Measurements from ENCODE around the gene VAV2. TPM values are rescaled to one million over a fixed set of nuclear protein-coding genes. Genes with fewer than 3 reads are reported as not detected.
A peak's percentile ranks its signal among the peaks of the same experiment; 100 is the strongest.

The VAV2 gene
- total and polyA plus RNA-seq, 12 donors: 2.9 to 7.1 (median 5.0) TPM

DNA sequence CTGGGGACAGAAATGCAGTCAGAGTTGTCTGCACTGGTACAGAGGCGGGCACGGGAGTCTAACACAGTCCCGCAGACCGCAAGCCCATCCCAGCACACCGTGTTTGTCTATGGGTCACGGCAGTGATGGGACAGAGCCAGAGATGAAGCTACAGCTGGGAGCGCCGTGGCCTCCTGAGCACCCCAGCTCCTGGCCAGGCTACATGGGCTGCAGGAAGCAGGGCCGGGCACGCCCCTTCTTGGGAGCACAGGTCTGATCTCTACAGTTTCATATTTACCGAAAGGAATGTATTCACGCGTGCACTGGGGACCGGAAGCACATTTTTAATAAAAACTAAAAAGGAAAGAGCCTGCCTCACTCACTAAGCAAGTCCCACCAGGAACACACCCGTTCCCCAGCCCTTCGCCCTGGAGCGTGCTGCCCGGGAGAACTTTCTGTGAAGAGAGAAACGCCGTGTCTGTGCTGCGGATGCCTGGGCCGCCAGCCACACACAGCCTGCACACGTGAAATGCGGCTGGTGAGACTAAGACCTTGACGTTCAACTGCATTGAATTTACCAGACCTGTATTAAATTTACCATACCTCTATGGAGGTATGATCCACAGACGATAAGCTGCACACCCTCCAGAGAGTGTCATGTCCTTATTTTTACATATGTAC is 81.1 kb downstream of the VAV2 start:
- Histone ChIP-seq H3K4me1 (peaks cover 0 to 6% (median 0%) of the 10 kb centered on the region in 9 donors), H3K36me3 (no peaks in the 10 kb centered on the region), H3K9me3 (no peaks in the 10 kb centered on the region), H3K4me3 (no peak overlapping the region), H3K27me3 (no peaks in the 10 kb centered on the region), H3K27ac (no peak overlapping the region)
- intact Hi-C loops (cut with DNase I): loop anchor here in 1 of 10 donors (10.0 kb wide), 1 partner anchor 66 kb away; no protein-coding TSS in a partner anchor
- no peak for DNase-seq
- TF ChIP-seq, protein P1, sequence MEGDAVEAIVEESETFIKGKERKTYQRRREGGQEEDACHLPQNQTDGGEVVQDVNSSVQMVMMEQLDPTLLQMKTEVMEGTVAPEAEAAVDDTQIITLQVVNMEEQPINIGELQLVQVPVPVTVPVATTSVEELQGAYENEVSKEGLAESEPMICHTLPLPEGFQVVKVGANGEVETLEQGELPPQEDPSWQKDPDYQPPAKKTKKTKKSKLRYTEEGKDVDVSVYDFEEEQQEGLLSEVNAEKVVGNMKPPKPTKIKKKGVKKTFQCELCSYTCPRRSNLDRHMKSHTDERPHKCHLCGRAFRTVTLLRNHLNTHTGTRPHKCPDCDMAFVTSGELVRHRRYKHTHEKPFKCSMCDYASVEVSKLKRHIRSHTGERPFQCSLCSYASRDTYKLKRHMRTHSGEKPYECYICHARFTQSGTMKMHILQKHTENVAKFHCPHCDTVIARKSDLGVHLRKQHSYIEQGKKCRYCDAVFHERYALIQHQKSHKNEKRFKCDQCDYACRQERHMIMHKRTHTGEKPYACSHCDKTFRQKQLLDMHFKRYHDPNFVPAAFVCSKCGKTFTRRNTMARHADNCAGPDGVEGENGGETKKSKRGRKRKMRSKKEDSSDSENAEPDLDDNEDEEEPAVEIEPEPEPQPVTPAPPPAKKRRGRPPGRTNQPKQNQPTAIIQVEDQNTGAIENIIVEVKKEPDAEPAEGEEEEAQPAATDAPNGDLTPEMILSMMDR (IDR thresholded peaks at IDR 0.05): no peak
- ATAC-seq: no peak
- 79 to 83% methylated on average over 26 of the region's 26 CpGs for WGBS, 2 donors

DNA sequence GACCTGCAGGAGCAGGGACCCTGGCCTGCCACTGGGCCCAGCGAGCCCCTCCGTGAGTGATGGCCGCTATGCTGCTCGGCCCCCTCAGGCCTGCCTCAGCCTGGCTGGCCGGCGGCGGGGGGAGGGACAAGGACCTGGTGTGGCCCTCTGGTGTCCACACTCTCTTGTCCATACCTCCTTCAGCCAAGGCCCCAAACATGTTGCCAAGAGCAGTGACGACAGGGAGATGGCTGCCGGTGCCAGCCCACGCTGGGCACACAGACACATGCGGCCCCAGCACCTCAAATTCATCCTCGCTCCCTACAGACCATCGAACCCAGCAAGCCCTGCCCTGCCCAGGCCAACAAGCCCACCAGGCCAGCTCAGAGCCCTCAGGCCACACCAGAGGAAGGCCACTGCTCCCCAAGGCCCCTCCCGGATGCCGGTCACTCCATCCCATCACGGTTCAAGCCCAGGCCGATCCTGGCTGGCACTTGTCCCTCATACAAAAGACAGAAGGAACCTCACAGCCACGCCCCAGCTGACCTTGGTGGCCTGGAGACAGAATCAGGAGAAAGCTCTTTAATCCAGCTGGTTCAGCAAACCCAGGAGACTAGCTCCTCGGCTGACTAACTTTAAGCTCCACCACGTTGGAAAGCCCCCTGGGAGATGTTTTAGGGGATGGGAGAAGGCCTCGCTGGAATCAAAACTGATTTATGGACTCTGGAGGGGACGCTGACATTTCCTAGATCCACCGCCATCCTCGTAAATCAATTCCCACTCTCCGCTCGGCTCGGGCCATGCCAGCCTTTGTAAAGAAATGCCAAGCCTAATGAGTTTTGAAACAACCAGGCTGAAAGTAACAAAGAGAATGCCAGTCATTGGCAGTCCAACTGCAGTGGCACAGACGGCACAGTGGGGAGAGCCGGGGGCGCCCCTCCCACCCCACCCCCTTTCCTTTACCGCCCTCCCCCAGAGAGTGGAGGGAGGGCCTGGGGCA is 84.9 kb downstream of the VAV2 start:
- ATAC-seq: peak in 1 of 8 donors; percentile 9
- no peaks in the 10 kb centered on the region for H3K27me3 ChIP-seq
- WGBS, 2 donors: 87 to 89% methylated on average over 30 to 31 of the region's 31 CpGs
- no peak for DNase-seq
- no peak overlapping the region for H3K27ac ChIP-seq
- TF ChIP-seq, protein P1 (IDR thresholded peaks at IDR 0.05): no peak
- H3K9me3 ChIP-seq: no peaks in the 10 kb centered on the region
- intact Hi-C loops (cut with DNase I): no loop called here
- H3K36me3 ChIP-seq: no peaks in the 10 kb centered on the region
- H3K4me3 ChIP-seq: no peak overlapping the region
- no peaks in the 10 kb centered on the region for H3K4me1 ChIP-seq

DNA sequence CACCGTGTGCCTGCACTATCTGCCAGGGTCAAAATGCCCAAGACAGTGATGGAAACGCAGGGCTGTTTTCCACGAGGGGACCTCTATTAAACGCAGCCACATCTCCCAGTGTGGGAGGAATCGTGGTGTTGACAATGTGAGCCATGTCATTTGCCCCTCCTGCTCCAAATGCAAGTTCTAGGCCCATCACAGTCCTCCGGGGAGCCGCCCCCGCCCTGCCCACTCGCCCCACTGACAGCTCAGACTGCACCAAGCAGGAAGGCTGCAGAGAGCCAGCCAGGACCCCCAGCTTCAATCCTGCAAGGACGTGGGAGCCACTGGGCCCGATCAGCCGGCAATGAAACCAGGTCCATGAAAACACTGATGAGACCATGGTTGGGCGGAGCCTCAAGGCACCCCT is 85.9 kb downstream of the VAV2 start:
- H3K36me3 ChIP-seq: no peaks in the 10 kb centered on the region
- no peaks in the 10 kb centered on the region for H3K4me1 ChIP-seq
- WGBS, 2 donors: 75% methylated on average over 13 of the region's 13 CpGs
- H3K9me3 ChIP-seq: no peaks in the 10 kb centered on the region
- no peak overlapping the region for H3K4me3 ChIP-seq
- ATAC-seq (no peak), DNase-seq (no peak)
- H3K27ac ChIP-seq: no peak overlapping the region
- intact Hi-C loops (cut with DNase I): no loop called here
- H3K27me3 ChIP-seq: no peaks in the 10 kb centered on the region
- TF ChIP-seq, protein P1 (IDR thresholded peaks at IDR 0.05): no peak

DNA sequence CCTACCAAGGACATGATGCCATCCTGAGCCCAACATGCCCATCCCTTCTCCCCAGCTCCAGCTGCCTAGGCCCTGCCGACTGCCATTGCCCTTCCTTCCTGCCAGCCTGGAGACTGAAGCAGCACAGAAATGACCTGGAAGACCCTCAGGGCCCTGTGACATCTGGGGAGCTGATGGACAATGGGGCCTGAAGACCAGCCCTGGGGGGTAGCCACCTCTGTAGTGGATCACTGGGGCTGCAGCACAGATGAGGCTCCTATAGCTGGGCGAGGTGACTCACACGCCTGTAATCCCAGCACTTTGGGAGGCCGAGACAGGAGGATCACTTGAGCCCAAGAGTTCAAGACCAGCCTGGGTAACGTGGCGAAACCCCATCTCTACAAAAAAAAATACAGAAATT is 86.6 kb downstream of the VAV2 start:
- ATAC-seq (no peak), DNase-seq (no peak)
- Histone ChIP-seq H3K9me3 (no peaks in the 10 kb centered on the region), H3K4me1 (no peaks in the 10 kb centered on the region), H3K36me3 (no peaks in the 10 kb centered on the region), H3K4me3 (no peak overlapping the region), H3K27me3 (no peaks in the 10 kb centered on the region), H3K27ac (no peak overlapping the region)
- intact Hi-C loops (cut with DNase I): no loop called here
- TF ChIP-seq, protein P1 (IDR thresholded peaks at IDR 0.05): no peak
- WGBS, 2 donors: 94 to 95% methylated on average over 6 of the region's 6 CpGs
